Epithelial cell of proximal tubule (primary cell): ENCODE data around the gene KANSL1. TPM values are rescaled to one million over a fixed set of nuclear protein-coding genes. Genes with fewer than 3 reads are reported as not detected.

Source experiments
- DNase-seq: peaks from one replicate; pipeline ENCODE4 v3.0.0-alpha.2; 2011; ENCODE audit warnings: low read depth
- H3K4me3 ChIP-seq: 2 replicates; pipeline ENCODE4 v1.5.1; 2011; ENCODE audit warnings: low read depth, mild to moderate bottlenecking, low read length
- CTCF ChIP-seq: conservative IDR thresholded peaks from 2 replicates; pipeline ENCODE4 v1.5.1; 2012; ENCODE audit warnings: low read depth, mild to moderate bottlenecking, low read length
- total RNA-seq: library from RNA; depleted of rRNA; stranded (reverse); fragments of >200 nt; gene quantifications from 2 replicates; pipeline ENCODE4 v1.2.3, GENCODE V29; 2015

The KANSL1 gene
- total RNA-seq, 1 donor from 2014 or later = 33.2 TPM

- TF ChIP-seq CTCF = no peak
- no peak overlapping the region for H3K4me3 ChIP-seq
- DNase-seq = no peak
Observed at GRCh38 chr17:46038937-46039336, 154.3 kb downstream of the KANSL1 start.

GRCh38 chr17:46038414-46038813 lies 154.8 kb downstream of the KANSL1 start:
- TF ChIP-seq CTCF = no peak
- no peak overlapping the region for H3K4me3 ChIP-seq
- no peak for DNase-seq

GRCh38 chr17:46037722-46038255 lies 155.4 kb downstream of the KANSL1 start:
- no peak for TF ChIP-seq CTCF
- no peak for DNase-seq
- H3K4me3 ChIP-seq = no peak overlapping the region

- no peak for DNase-seq
- TF ChIP-seq CTCF = no peak
- H3K4me3 ChIP-seq = no peak overlapping the region
Observed at GRCh38 chr17:46036491-46036890, 156.7 kb downstream of the KANSL1 start.

- DNase-seq = no peak
- no peak for TF ChIP-seq CTCF
- H3K4me3 ChIP-seq = no peak overlapping the region
Observed at GRCh38 chr17:46035112-46035818, 158.0 kb downstream of the KANSL1 start.

- TF ChIP-seq CTCF = no peak
- DNase-seq = no peak
- H3K4me3 ChIP-seq = no peak overlapping the region
Observed at GRCh38 chr17:46033392-46033791, 159.8 kb downstream of the KANSL1 start.

GRCh38 chr17:46032909-46033308 lies 160.3 kb downstream of the KANSL1 start:
- no peak overlapping the region for H3K4me3 ChIP-seq
- no peak for DNase-seq
- TF ChIP-seq CTCF = no peak
